Measurements from ENCODE around the gene FRS3. TPM values are rescaled to one million over a fixed set of nuclear protein-coding genes. Genes with fewer than 3 reads are reported as not detected.

Gene FRS3
- total RNA-seq, 2 experiments from 2014 or later = 5.6 to 8.7 TPM

DNA sequence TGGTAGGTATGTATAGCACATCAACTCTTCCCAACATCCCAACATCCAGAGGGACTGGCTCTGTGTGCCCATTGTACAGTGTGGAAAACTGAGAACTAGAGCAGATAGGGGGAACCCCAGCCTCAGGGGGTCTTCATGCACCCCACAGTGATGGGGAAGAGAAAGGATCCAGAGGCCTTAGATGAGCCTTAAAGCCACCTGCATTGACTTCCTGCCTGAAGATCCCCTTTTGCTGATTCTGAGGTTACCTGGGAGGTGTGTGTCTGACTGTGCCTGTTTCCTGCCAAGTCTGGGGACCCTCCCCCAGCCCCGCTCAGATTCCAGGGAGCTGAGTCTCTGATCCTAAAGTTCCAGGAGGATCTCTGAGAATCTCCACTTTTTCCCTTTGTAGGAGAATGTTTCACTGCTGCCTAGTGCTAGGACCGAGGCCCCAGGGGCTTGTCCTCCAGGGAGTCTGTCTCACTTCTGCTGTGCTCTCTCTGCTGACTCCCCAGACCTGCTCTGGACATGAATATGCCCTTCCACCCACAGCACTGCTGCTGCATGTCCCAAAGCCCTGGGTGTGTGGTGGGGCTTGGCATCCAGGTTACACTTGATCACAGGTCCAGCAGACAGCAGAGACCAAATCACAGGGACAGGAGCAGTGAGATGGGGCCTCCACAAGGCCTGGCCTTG, 19.7 kb downstream of the FRS3 start:
- Histone ChIP-seq H3K36me3 (ENCODE audit: insufficient read depth, low read length) (no peaks in the 10 kb centered on the region), H4K20me1 (ENCODE audit: insufficient read depth, low read length) (no peaks in the 10 kb centered on the region), H3K27ac (ENCODE audit: low read depth, low read length, poor library complexity, severe bottlenecking) (no peak overlapping the region), H3K4me1 (ENCODE audit: insufficient read depth, low read length, poor library complexity, severe bottlenecking) (peaks cover 11% of the 10 kb centered on the region), H3K79me2 (ENCODE audit: insufficient read depth, low read depth, low read length) (no peaks in the 10 kb centered on the region), H3K9me2 (ENCODE audit: insufficient read depth, low read length) (no peaks in the 10 kb centered on the region), H2AFZ (ENCODE audit: low read length) (no peak overlapping the region), H3K4me2 (ENCODE audit: low read length) (peak overlapping the region; percentile 33; the same call in 1 of the 2 replicates), H3K4me3 (ENCODE audit: low read depth, low read length, poor library complexity, severe bottlenecking) (no peak overlapping the region), H3K9me3 (ENCODE audit: low read length) (no peaks in the 10 kb centered on the region)
- BruUV-seq (replicated peaks) = no TSS peak
- intact Hi-C loops (cut with micrococcal nuclease; ENCODE audit: unreplicated experiment) = no loop called here
- POLR2A ChIA-PET = interaction anchor here (0.5 kb wide), 1 partner anchor 24 kb away, joined by 3 read pairs; no protein-coding TSS in a partner anchor
- CTCF ChIA-PET (ENCODE audit: unreplicated experiment) = interaction anchor here (1.0 kb wide), 1 partner anchor 10 kb away, joined by 3 read pairs; no protein-coding TSS in a partner anchor
- peak; percentile 39 for DNase-seq (ENCODE audit: low spot score)
- TF ChIP-seq EZH2phosphoT487 (IDR thresholded peaks at IDR 0.05; ENCODE audit: borderline replicate concordance, low read depth, low read length) = no peak
- TF ChIP-seq, protein P1, sequence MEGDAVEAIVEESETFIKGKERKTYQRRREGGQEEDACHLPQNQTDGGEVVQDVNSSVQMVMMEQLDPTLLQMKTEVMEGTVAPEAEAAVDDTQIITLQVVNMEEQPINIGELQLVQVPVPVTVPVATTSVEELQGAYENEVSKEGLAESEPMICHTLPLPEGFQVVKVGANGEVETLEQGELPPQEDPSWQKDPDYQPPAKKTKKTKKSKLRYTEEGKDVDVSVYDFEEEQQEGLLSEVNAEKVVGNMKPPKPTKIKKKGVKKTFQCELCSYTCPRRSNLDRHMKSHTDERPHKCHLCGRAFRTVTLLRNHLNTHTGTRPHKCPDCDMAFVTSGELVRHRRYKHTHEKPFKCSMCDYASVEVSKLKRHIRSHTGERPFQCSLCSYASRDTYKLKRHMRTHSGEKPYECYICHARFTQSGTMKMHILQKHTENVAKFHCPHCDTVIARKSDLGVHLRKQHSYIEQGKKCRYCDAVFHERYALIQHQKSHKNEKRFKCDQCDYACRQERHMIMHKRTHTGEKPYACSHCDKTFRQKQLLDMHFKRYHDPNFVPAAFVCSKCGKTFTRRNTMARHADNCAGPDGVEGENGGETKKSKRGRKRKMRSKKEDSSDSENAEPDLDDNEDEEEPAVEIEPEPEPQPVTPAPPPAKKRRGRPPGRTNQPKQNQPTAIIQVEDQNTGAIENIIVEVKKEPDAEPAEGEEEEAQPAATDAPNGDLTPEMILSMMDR (conservative IDR thresholded peaks at IDR 0.05; ENCODE audit: low read length) = no peak

DNA sequence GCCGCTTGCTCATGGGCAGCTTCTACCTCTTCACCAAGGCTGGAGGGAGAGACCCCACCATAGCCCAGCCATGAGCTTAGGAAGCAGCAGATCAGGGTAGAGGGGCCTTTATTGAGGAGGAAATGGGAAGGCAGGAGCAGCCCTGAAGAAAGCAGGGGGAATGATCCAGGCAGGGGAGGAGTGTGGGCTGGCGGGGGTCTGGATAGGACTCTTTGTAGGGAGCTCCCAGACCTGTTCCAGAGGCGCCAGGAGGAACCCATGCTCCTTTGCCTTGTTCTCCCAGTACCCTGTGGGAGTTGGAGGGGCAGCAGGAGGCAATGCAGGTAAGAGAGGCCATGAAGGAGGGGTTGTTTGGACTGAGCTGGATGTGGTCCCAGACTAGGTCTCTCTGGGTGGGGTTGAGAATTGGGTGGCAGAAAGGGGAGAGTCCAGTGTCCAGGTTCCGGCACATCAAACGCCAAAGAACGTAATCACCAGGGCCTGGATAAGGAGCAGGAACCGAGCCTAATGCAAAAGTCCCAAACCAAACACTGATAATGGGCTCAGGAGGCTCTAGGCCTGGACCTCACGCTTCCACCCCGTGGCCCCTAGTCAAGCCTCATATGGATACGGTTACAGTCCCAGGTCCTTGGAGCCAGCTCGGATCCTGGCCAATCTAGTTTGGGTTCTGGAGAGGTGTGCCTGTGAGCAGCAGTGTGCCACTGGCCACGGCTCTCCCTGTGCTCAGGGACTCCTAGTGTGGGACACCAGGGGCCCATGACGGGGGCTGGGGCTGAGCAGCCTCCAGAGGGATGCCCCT, 20.4 kb downstream of the FRS3 start:
- Histone ChIP-seq H2AFZ (ENCODE audit: low read length) (no peak overlapping the region), H4K20me1 (ENCODE audit: insufficient read depth, low read length) (no peaks in the 10 kb centered on the region), H3K79me2 (ENCODE audit: insufficient read depth, low read depth, low read length) (no peaks in the 10 kb centered on the region), H3K4me1 (ENCODE audit: insufficient read depth, low read length, poor library complexity, severe bottlenecking) (peaks cover 11% of the 10 kb centered on the region), H3K36me3 (ENCODE audit: insufficient read depth, low read length) (no peaks in the 10 kb centered on the region), H3K9me2 (ENCODE audit: insufficient read depth, low read length) (no peaks in the 10 kb centered on the region), H3K9me3 (ENCODE audit: low read length) (no peaks in the 10 kb centered on the region), H3K4me3 (ENCODE audit: low read depth, low read length, poor library complexity, severe bottlenecking) (no peak overlapping the region), H3K27ac (ENCODE audit: low read depth, low read length, poor library complexity, severe bottlenecking) (no peak overlapping the region), H3K4me2 (ENCODE audit: low read length) (peak overlapping the region; percentile 33; the same call in 1 of the 2 replicates)
- CTCF ChIA-PET (ENCODE audit: unreplicated experiment) = no interaction called here
- no peak for DNase-seq (ENCODE audit: low spot score)
- intact Hi-C loops (cut with micrococcal nuclease; ENCODE audit: unreplicated experiment) = no loop called here
- TF ChIP-seq, protein P1 (conservative IDR thresholded peaks at IDR 0.05; ENCODE audit: low read length) = no peak
- no peak for TF ChIP-seq EZH2phosphoT487 (IDR thresholded peaks at IDR 0.05; ENCODE audit: borderline replicate concordance, low read depth, low read length)
- POLR2A ChIA-PET = interaction anchor here (0.5 kb wide), 1 partner anchor 24 kb away, joined by 3 read pairs; no protein-coding TSS in a partner anchor
- BruUV-seq (replicated peaks) = no TSS peak
